Gastroesophageal sphincter (tissue), 3 donors: ENCODE results near the gene MPG.

Experiments
- CTCF ChIP-seq, 4 experiments: fragments of 200-600 bp in 2 of 4; fragments of 450-650 bp in 2 of 4; sonication (generic) in 1 of 4; IDR thresholded peaks; one replicate each; pipeline ENCODE4 v1.5.1; 2017 to 2019; ENCODE audit warnings: antibody characterized with exemption in 4 of 4, mild to moderate bottlenecking in 2 of 4, moderate library complexity in 2 of 4
- POLR2A ChIP-seq, 2 donors: fragments of 450-650 bp; IDR thresholded peaks; one replicate each; pipeline ENCODE4 v1.6.1; 2017; ENCODE audit warnings: antibody characterized with exemption in 2 of 2, mild to moderate bottlenecking in 2 of 2, moderate library complexity in 1 of 2

GRCh38 chr16:47234-47633 is 30.8 kb upstream of the MPG start:
- TF ChIP-seq CTCF (IDR thresholded peaks at IDR 0.05) (no peak), POLR2A (IDR thresholded peaks at IDR 0.05) (no peak)
